ENCODE measurements around the gene TBX1. TPM values are rescaled to one million over a fixed set of nuclear protein-coding genes. Genes with fewer than 3 reads are reported as not detected.
A peak's percentile ranks its signal among the peaks of the same experiment; 100 is the strongest.
"Not testable (repeated sequence)": the region's sequence is repeated elsewhere in the genome, so short reads cannot be mapped to it uniquely, and the experiment has no call there.

The TBX1 gene
- total RNA-seq, 4 donors from 2014 or later = 0.18 to 4.4 (median 0.26) TPM

GRCh38 chr22:19722982-19723231 is 37.7 kb upstream of the TBX1 start:
- H3K27me3 ChIP-seq = peaks cover 0 to 92% (median 0%) of the 10 kb centered on the region in 4 donors
- H3K4me1 ChIP-seq = peaks cover 15 to 40% (median 22%) of the 10 kb centered on the region in 3 donors
- peak overlapping the region in 1 of 4 donors; percentile 57 for H3K4me3 ChIP-seq
- H3K36me3 ChIP-seq = peaks cover 0 to 42% (median 0%) of the 10 kb centered on the region in 3 donors
- TF ChIP-seq, protein P1, sequence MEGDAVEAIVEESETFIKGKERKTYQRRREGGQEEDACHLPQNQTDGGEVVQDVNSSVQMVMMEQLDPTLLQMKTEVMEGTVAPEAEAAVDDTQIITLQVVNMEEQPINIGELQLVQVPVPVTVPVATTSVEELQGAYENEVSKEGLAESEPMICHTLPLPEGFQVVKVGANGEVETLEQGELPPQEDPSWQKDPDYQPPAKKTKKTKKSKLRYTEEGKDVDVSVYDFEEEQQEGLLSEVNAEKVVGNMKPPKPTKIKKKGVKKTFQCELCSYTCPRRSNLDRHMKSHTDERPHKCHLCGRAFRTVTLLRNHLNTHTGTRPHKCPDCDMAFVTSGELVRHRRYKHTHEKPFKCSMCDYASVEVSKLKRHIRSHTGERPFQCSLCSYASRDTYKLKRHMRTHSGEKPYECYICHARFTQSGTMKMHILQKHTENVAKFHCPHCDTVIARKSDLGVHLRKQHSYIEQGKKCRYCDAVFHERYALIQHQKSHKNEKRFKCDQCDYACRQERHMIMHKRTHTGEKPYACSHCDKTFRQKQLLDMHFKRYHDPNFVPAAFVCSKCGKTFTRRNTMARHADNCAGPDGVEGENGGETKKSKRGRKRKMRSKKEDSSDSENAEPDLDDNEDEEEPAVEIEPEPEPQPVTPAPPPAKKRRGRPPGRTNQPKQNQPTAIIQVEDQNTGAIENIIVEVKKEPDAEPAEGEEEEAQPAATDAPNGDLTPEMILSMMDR (IDR thresholded peaks at IDR 0.05) = no peak
- no peak for TF ChIP-seq POLR2A (IDR thresholded peaks at IDR 0.05)
- DNase-seq = no peak
- H3K9me3 ChIP-seq = no peaks in the 10 kb centered on the region
- no CpG with 5 or more reads among the region's 15 CpGs for WGBS, 2 donors
- intact Hi-C loops (cut with DNase I) = no loop called here
- no peak overlapping the region for H3K27ac ChIP-seq

- intact Hi-C loops (cut with DNase I) = no loop called here
- H3K4me3 ChIP-seq = peak within 1 kb of the TSS; percentile 3 to 57 (median 20)
Observed at GRCh38 chr22:19723232-19723982, 37.2 kb upstream of the TBX1 start, which contains the start of gene GP1BB. GP1BB (plus strand) TSS chr22:19723539; CDS start chr22:19723570, 31 bp downstream.

GRCh38 chr22:19723983-19724827 is 36.4 kb upstream of the TBX1 start:
- no peak for DNase-seq
- Histone ChIP-seq H3K4me3 (peak overlapping the region; percentile 3 to 57 (median 20)), H3K4me1 (peaks cover 10 to 27% (median 14%) of the 10 kb centered on the region in 3 donors), H3K27me3 (peaks cover 0 to 89% (median 0%) of the 10 kb centered on the region in 4 donors), H3K9me3 (no peaks in the 10 kb centered on the region), H3K36me3 (peaks cover 0 to 42% (median 0%) of the 10 kb centered on the region in 3 donors), H3K27ac (no peak overlapping the region)
- 20% methylated on average over 18 of the region's 89 CpGs; no CpG with 5 or more reads in 1 of the 2 donors for WGBS, 2 donors
- TF ChIP-seq, protein P1 (IDR thresholded peaks at IDR 0.05) = peak in 4 of 6 experiments; percentile 5 to 56 (median 18)
- no peak for TF ChIP-seq POLR2A (IDR thresholded peaks at IDR 0.05)
- intact Hi-C loops (cut with DNase I) = no loop called here

More at GRCh38 chr22:19723232-19723982, 37.2 kb upstream of the TBX1 start, which contains the start of gene GP1BB:
- H3K27ac ChIP-seq = no peak within 1 kb of the TSS
- H3K27me3 ChIP-seq = peaks cover 0 to 92% (median 0%) of the 10 kb centered on the region in 4 donors
- H3K4me1 ChIP-seq = peaks cover 14 to 35% (median 21%) of the 10 kb centered on the region in 3 donors
- WGBS, 2 donors = 30 to 73% methylated on average over 9 to 19 of the region's 80 CpGs
- no peak for TF ChIP-seq POLR2A (IDR thresholded peaks at IDR 0.05)
- TF ChIP-seq, protein P1 (IDR thresholded peaks at IDR 0.05) = no peak
- H3K9me3 ChIP-seq = no peaks in the 10 kb centered on the region
- DNase-seq = no peak
- H3K36me3 ChIP-seq = peaks cover 0 to 42% (median 0%) of the 10 kb centered on the region in 3 donors

- Histone ChIP-seq H3K27me3 (peaks cover 0 to 82% (median 0%) of the 10 kb centered on the region in 4 donors), H3K9me3 (no peaks in the 10 kb centered on the region), H3K4me3 (no peak overlapping the region), H3K27ac (no peak overlapping the region), H3K36me3 (peaks cover 0 to 33% (median 0%) of the 10 kb centered on the region in 3 donors), H3K4me1 (peaks cover 10 to 25% (median 14%) of the 10 kb centered on the region in 3 donors)
- no peak for TF ChIP-seq POLR2A (IDR thresholded peaks at IDR 0.05)
- TF ChIP-seq, protein P1 (IDR thresholded peaks at IDR 0.05) = no peak
- intact Hi-C loops (cut with DNase I) = no loop called here
- WGBS, 2 donors = 73 to 75% methylated on average over 43 to 44 of the region's 45 CpGs
- no peak for DNase-seq
Observed at GRCh38 chr22:19724927-19725661, 35.5 kb upstream of the TBX1 start.

GRCh38 chr22:19726064-19726788 is 34.4 kb upstream of the TBX1 start:
- H3K4me1 ChIP-seq = peaks cover 19 to 35% (median 20%) of the 10 kb centered on the region in 3 donors
- H3K27ac ChIP-seq; H3K9me3 ChIP-seq; DNase-seq; H3K4me3 ChIP-seq; intact Hi-C loops (cut with DNase I): not testable (repeated sequence)
- peaks cover 0 to 22% (median 0%) of the 10 kb centered on the region in 3 donors for H3K36me3 ChIP-seq
- peaks cover 0 to 77% (median 0%) of the 10 kb centered on the region in 4 donors for H3K27me3 ChIP-seq
- WGBS, 2 donors = 82 to 89% methylated on average over 61 to 91 of the region's 96 CpGs
